Brain pericyte (primary cell): ENCODE measurements around the gene BRD8.

Experiments
- DNase-seq: peaks from one replicate; pipeline ENCODE4 v3.0.0-alpha.2; 2012; ENCODE audit warnings: low read depth, low spot score

Gene BRD8

GRCh38 chr5:138096997-138097828, 81.2 kb downstream of the BRD8 start:
- no peak for DNase-seq

- no peak for DNase-seq
These were observed 82.1 kb downstream of the BRD8 start for GRCh38 chr5:138096363-138096762.

GRCh38 chr5:138095100-138095907, 83.1 kb downstream of the BRD8 start:
- no peak for DNase-seq

GRCh38 chr5:138093036-138093435, 85.4 kb downstream of the BRD8 start:
- DNase-seq = no peak

- DNase-seq = no peak
These were observed 86.1 kb downstream of the BRD8 start for GRCh38 chr5:138092301-138092700.

GRCh38 chr5:138091685-138092084, 86.7 kb downstream of the BRD8 start:
- no peak for DNase-seq
